Muscle layer of colon (tissue), 2 donors: ENCODE measurements around the gene POLR2I.

Experiments
- H3K27ac ChIP-seq: one replicate; pipeline ENCODE4 v1.7.0; 2013; ENCODE audit warnings: low read depth, mild to moderate bottlenecking, low read length, moderate library complexity
- H3K27me3 ChIP-seq, 2 donors: one replicate each; pipeline ENCODE4 v1.7.0; 2013; ENCODE audit warnings: low read length in 2 of 2, mild to moderate bottlenecking in 2 of 2; ENCODE audit not compliant: insufficient read depth in 2 of 2, control insufficient read depth in 1 of 2
- H3K36me3 ChIP-seq: one replicate; pipeline ENCODE4 v1.7.0; 2013; ENCODE audit warnings: mild to moderate bottlenecking, low read length; ENCODE audit not compliant: insufficient read depth
- H3K4me1 ChIP-seq: one replicate; pipeline ENCODE4 v1.7.0; 2013; ENCODE audit warnings: mild to moderate bottlenecking, low read length; ENCODE audit not compliant: insufficient read depth
- H3K4me3 ChIP-seq, 2 donors: one replicate each; pipeline ENCODE4 v1.7.0; 2013; ENCODE audit warnings: low read length in 2 of 2, low read depth in 1 of 2, mild to moderate bottlenecking in 1 of 2, moderate library complexity in 1 of 2
- H3K9ac ChIP-seq: one replicate; pipeline ENCODE4 v1.7.0; 2013; ENCODE audit warnings: low read length
- H3K9me3 ChIP-seq: one replicate; pipeline ENCODE4 v1.7.0; 2013; ENCODE audit warnings: mild to moderate bottlenecking, low read length
- donor health status: abdominal sarcoma.
- donor health status: Adenocarcinoma of cecum.

The POLR2I gene

DNA sequence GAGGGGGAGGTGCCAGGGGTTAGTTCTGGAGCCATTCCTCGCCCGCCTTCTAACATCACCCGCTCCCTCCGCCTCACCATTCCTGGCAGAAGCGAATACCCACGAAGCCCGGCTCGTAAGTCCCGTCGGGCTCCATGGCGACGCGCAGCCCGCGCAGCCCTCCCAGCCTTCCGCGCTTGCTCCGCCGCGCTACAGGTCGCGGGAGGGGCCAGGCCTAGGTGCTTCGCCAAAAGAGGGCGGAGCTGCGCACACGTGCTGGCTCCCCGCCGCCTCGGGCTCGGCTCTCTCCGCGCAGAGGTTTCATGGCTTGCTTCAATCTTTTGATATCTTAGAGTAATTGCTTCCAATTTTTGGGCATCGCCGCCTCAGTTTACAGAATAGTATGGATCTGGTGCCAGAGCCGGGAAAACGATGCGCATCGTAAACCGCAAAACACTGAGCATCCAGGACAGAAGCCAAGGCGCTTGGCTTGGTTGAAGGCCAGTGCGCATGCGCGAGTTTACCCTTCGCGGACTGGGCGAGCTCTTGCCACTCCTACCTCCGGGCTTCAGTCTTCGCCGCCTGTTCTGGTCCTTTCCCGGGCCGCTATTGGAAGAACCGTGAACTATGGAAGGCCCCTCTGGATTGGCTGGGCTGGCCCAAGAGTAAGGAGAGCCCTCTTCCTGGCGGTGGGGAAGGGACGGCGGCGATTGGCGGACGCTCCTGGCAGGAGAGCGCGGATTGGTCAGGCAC is at the start of gene POLR2I:
Gene POLR2I, minus strand, starts transcription at position 155 of the 732 bp plus-strand sequence. Its CDS starts 19 bp downstream, at position 136.
- Histone ChIP-seq H3K27ac (peak within 1 kb of the TSS; percentile 82), H3K4me3 (peak within 1 kb of the TSS; percentile 70 to 98), H3K9me3 (no peaks in the 10 kb centered on the region), H3K36me3 (peaks cover 25% of the 10 kb centered on the region), H3K4me1 (peaks cover 20% of the 10 kb centered on the region), H3K9ac (peak within 1 kb of the TSS; percentile 79), H3K27me3 (no peaks in the 10 kb centered on the region)

DNA sequence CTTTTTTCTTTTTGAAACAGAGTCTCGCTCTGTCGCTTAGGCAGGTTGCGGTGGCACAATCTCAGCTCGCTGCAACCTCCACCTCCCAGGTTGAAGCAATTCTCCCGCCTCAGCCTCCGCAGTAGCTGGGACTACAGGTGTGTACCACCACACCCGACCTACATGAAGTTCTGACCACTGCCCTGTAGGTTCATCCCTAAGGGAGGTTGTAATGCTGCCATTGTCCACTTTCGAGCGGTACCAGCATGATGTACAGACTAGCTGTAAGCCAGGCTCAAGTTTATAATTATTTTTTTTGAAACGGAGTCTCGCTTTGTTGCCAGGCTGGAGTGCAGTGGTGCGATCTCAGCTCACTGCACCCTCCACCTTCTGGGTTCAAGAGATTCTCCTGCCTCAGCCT is 49.1 kb upstream of the POLR2I start:
- Histone ChIP-seq H3K9ac (no peak overlapping the region), H3K4me1 (no peaks in the 10 kb centered on the region), H3K36me3 (no peaks in the 10 kb centered on the region), H3K27me3 (no peaks in the 10 kb centered on the region), H3K27ac (no peak overlapping the region), H3K4me3 (no peak overlapping the region), H3K9me3 (no peaks in the 10 kb centered on the region)

GRCh38 chr19:36160821-36161596 is 46.3 kb upstream of the POLR2I start:
- H3K27me3 ChIP-seq = no peaks in the 10 kb centered on the region
- no peaks in the 10 kb centered on the region for H3K4me1 ChIP-seq
- H3K27ac ChIP-seq = no peak overlapping the region
- no peak overlapping the region for H3K4me3 ChIP-seq
- H3K9ac ChIP-seq = no peak overlapping the region
- H3K36me3 ChIP-seq = no peaks in the 10 kb centered on the region
- H3K9me3 ChIP-seq = no peaks in the 10 kb centered on the region

DNA sequence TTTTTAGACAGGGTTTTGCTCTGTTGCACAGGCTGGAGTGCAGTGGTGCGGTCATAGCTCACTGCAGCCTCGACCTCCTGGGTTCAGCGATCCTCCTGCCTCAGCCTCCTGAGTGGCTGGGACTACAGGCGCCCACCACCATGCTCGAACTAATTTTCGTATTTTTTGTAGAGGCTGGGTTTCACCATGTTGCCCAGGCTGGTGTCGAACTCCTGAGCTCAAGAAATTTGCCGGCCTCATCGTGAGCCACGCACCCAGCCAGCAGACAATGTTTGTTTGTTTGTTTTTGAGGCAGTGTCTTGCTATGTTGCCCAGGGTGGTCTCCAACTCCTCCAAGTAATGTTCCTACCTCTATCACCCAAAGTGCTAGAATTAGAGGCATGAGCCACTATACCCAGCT is 38.5 kb upstream of the POLR2I start:
- H3K36me3 ChIP-seq = peaks cover 18% of the 10 kb centered on the region
- H3K27ac ChIP-seq = peak overlapping the region; percentile 98
- H3K27me3 ChIP-seq = no peaks in the 10 kb centered on the region
- H3K9me3 ChIP-seq = no peaks in the 10 kb centered on the region
- peaks cover 23% of the 10 kb centered on the region for H3K4me1 ChIP-seq
- peak overlapping the region in 1 of 2 donors; percentile 72 for H3K4me3 ChIP-seq
- H3K9ac ChIP-seq = peak overlapping the region; percentile 95

DNA sequence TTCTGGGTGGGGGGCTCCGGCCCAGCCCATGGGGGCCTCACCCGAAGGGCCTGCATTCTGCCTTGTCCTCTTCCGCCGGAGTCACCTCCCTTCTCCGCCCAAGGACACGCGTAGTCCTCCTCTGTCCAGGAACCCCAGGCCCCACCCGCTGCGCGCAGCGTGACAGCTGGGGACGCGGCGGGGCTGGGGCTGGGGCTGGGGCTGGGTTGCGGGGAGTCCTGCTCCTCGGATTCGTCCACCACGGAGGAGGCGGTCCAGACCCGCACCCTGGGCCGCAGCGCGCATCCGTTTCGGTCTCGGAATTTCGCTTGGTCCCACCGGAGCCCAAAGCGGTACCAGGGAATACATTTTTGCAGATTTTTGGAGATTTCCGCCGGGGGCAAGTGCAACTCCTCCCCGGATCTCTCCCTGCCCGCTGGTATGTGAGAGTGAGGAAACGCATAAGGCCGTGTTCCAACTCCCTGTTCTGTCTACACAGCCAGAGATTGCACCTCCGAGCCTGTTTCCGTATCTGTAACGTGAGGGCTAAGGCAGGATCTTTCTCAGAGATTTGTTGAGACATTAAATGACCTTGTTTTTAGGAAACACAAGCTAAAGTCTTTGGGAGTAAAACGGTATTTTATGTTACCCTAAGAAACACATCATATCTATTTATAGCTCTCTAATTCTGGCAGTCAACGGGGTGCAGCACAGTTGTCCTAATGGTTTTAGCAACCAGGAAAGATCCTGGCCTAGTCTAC is 37.8 kb upstream of the POLR2I start, which contains the start of gene COX7A1:
Gene COX7A1, minus strand, starts transcription at position 96 of the 740 bp plus-strand sequence. Its CDS starts 40 bp downstream, at position 56.
- H3K27ac ChIP-seq = peak within 1 kb of the TSS; percentile 98
- peak within 1 kb of the TSS; percentile 95 for H3K9ac ChIP-seq
- peaks cover 23% of the 10 kb centered on the region for H3K4me1 ChIP-seq
- no peaks in the 10 kb centered on the region for H3K27me3 ChIP-seq
- peak within 1 kb of the TSS; percentile 64 to 72 for H3K4me3 ChIP-seq
- H3K9me3 ChIP-seq = no peaks in the 10 kb centered on the region
- H3K36me3 ChIP-seq = peaks cover 18% of the 10 kb centered on the region

- Histone ChIP-seq H3K36me3 (peaks cover 20% of the 10 kb centered on the region), H3K4me1 (peaks cover 23% of the 10 kb centered on the region), H3K27ac (peak overlapping the region; percentile 98), H3K9me3 (no peaks in the 10 kb centered on the region), H3K9ac (peak overlapping the region; percentile 95), H3K27me3 (no peaks in the 10 kb centered on the region), H3K4me3 (peak overlapping the region; percentile 64 to 72)
Measured at GRCh38 chr19:36152019-36152351, 37.3 kb upstream of the POLR2I start.

GRCh38 chr19:36151144-36152018 is 36.7 kb upstream of the POLR2I start:
- no peaks in the 10 kb centered on the region for H3K27me3 ChIP-seq
- peak overlapping the region; percentile 95 for H3K9ac ChIP-seq
- peak overlapping the region; percentile 98 for H3K27ac ChIP-seq
- H3K4me1 ChIP-seq = peaks cover 23% of the 10 kb centered on the region
- H3K9me3 ChIP-seq = no peaks in the 10 kb centered on the region
- H3K36me3 ChIP-seq = peaks cover 26% of the 10 kb centered on the region
- H3K4me3 ChIP-seq = peak overlapping the region; percentile 64 to 72

GRCh38 chr19:36150586-36150985 is 35.9 kb upstream of the POLR2I start:
- Histone ChIP-seq H3K27ac (peak overlapping the region; percentile 98), H3K36me3 (peaks cover 34% of the 10 kb centered on the region), H3K27me3 (no peaks in the 10 kb centered on the region), H3K9ac (peak overlapping the region; percentile 95), H3K4me3 (peak overlapping the region in 1 of 2 donors; percentile 72), H3K9me3 (no peaks in the 10 kb centered on the region), H3K4me1 (peaks cover 23% of the 10 kb centered on the region)

- no peak overlapping the region for H3K27ac ChIP-seq
- H3K9me3 ChIP-seq = no peaks in the 10 kb centered on the region
- H3K36me3 ChIP-seq = peaks cover 39% of the 10 kb centered on the region
- no peak overlapping the region for H3K4me3 ChIP-seq
- no peak overlapping the region for H3K9ac ChIP-seq
- H3K27me3 ChIP-seq = no peaks in the 10 kb centered on the region
- peaks cover 23% of the 10 kb centered on the region for H3K4me1 ChIP-seq
Measured at GRCh38 chr19:36149673-36150406, 35.2 kb upstream of the POLR2I start.

DNA sequence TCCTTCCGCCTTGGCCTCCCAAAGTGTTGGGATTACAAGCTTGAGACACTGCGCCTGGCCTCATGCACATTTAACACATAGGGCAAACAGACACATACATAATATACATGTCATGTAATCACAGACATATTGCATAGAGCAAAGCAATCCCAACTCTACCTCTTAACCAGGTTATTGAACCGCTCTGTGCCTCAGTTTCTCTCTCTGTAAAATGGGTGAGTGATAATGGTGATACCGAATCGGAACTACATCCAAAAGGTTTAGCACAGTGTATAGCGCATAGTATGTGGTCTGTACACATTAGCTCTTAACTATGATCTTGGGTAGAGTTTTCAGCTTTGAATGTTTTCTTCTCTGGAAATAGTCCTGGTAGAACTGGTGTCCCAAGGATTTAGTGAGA is 29.9 kb upstream of the POLR2I start:
- no peaks in the 10 kb centered on the region for H3K9me3 ChIP-seq
- peaks cover 51% of the 10 kb centered on the region for H3K36me3 ChIP-seq
- no peaks in the 10 kb centered on the region for H3K27me3 ChIP-seq
- peaks cover 11% of the 10 kb centered on the region for H3K4me1 ChIP-seq
- no peak overlapping the region for H3K27ac ChIP-seq
- H3K9ac ChIP-seq = no peak overlapping the region
- H3K4me3 ChIP-seq = no peak overlapping the region
